ENCODE measurements around the gene RBM28.

DNA sequence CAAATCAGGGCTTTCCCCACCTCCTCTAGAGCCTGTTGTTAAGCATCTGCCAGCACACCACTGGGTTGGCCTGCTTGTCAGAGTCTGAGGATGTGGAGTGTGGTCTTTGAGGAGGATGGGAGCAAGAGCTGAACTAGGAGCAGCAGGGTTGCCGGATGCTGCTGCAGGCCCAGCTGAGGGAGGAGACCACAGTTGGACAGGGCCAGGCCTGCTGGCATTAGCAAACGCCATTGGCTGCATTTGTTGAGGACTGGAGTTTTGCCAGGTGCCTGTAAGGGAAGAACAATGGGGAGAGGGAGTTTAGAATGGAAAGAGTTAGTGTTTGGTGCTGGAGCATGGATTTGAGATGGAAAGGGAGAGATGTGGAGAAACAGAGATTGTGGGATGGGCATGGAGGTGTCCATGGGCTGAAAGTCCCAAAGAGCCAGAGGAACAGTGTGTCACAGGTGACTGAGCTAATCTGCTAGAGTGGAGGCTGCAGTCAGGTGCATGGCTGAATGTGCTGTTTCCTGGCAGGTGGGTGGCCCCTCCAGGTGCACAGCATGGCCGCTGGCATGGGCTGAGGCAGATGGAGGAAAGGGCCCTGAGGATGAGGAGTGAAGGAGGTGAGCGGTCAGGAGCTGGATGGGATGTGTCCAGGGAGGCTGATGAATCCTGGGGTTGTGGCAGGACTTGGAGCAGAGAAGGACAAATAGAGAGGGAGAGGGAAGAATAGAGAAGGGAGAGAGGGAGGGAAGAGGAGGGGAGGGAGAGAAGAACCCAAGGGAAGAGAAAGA is 61.9 kb downstream of the RBM28 start:
- TF ChIP-seq POLR2AphosphoS5 (IDR thresholded peaks at IDR 0.05) (no peak), EP300 (IDR thresholded peaks at IDR 0.05) (no peak), POLR2A (IDR thresholded peaks at IDR 0.05) (no peak)
- TF ChIP-seq, protein P1, sequence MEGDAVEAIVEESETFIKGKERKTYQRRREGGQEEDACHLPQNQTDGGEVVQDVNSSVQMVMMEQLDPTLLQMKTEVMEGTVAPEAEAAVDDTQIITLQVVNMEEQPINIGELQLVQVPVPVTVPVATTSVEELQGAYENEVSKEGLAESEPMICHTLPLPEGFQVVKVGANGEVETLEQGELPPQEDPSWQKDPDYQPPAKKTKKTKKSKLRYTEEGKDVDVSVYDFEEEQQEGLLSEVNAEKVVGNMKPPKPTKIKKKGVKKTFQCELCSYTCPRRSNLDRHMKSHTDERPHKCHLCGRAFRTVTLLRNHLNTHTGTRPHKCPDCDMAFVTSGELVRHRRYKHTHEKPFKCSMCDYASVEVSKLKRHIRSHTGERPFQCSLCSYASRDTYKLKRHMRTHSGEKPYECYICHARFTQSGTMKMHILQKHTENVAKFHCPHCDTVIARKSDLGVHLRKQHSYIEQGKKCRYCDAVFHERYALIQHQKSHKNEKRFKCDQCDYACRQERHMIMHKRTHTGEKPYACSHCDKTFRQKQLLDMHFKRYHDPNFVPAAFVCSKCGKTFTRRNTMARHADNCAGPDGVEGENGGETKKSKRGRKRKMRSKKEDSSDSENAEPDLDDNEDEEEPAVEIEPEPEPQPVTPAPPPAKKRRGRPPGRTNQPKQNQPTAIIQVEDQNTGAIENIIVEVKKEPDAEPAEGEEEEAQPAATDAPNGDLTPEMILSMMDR (IDR thresholded peaks at IDR 0.05): no peak
